Activated CD4-positive, alpha-beta memory T cell treated with anti-CD3 and anti-CD28 coated beads for 36 hours (primary cell): Measurements from ENCODE around the gene LRP5. TPM values are rescaled to one million over a fixed set of nuclear protein-coding genes. Genes with fewer than 3 reads are reported as not detected.
"Not testable (repeated sequence)": the region's sequence is repeated elsewhere in the genome, so short reads cannot be mapped to it uniquely, and the experiment has no call there.

Source experiments
- CTCF ChIA-PET: fragments of 350-600 bp; sonication (Branson Sonifier 250); formaldehyde crosslinking; loops from one replicate; lab custom pipeline; 2021; ENCODE audit warnings: antibody characterized with exemption, inconsistent platforms; lab: Charles Lee
- POLR2A ChIA-PET: fragments of 350-600 bp; sonication (Branson Sonifier 250); formaldehyde crosslinking; loops from one replicate; lab custom pipeline; 2021; ENCODE audit warnings: antibody characterized with exemption; lab: Charles Lee
- DNase-seq: peaks from one replicate; pipeline ENCODE4 v3.0.0-alpha.2; 2020
- H3K27ac Mint-ChIP-seq: one replicate; pipeline ENCODE4 v1.8.0; 2021; ENCODE audit warnings: mixed read lengths
- H3K27me3 Mint-ChIP-seq: one replicate; pipeline ENCODE4 v1.8.0; 2021; ENCODE audit warnings: mixed read lengths
- H3K36me3 Mint-ChIP-seq: one replicate; pipeline ENCODE4 v1.8.0; 2021; ENCODE audit warnings: mixed read lengths
- H3K4me1 Mint-ChIP-seq: one replicate; pipeline ENCODE4 v1.8.0; 2021; ENCODE audit warnings: low read depth, mixed read lengths
- H3K4me3 Mint-ChIP-seq: one replicate; pipeline ENCODE4 v1.8.0; 2021; ENCODE audit warnings: mild to moderate bottlenecking, mixed read lengths
- H3K9me3 Mint-ChIP-seq: one replicate; pipeline ENCODE4 v1.8.0; 2021; ENCODE audit warnings: mixed read lengths
- intact Hi-C: fragments of 100-400 bp; cut with micrococcal nuclease; formaldehyde crosslinking; loops from one replicate; pipeline ENCODE4 v1.15.1; 2023
- total RNA-seq, 2 experiments: library from RNA; stranded (reverse); gene quantifications; one replicate each; pipeline ENCODE4 v1.2.3, GENCODE V29; 2021

LRP5 gene
- total RNA-seq, 2 experiments from 2014 or later: 6.1 to 7.6 TPM

DNA sequence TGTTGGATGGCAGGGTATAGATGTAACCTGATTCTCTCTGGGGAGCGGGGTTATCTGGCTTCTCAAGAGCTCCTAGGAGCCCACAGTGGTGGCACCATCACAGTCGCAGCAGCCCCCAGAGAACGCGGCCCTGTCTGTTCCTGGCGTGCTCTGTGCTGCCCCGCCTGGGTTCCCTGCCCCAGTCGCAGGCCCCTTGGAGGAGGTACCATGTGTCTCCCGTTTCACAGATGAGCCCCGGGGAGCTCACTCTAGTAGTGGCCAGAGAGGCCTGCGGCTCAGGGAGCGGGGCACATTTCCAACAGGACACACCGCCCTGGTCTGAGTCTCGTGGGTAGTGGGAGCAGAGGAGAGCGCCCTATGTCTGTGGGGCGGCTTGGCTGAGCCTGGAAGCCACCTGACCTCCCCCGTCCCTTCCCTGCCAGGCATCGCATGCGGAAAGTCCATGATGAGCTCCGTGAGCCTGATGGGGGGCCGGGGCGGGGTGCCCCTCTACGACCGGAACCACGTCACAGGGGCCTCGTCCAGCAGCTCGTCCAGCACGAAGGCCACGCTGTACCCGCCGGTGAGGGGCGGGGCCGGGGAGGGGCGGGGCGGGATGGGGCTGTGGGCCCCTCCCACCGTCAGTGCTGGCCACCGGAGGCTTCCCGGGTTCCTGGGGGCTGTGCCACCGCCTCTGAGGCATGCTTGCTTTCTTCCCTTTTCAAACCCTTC, 127.1 kb downstream of the LRP5 start:
- Mint-ChIP-seq H3K9me3 (no peaks in the 10 kb centered on the region), H3K36me3 (no peaks in the 10 kb centered on the region), H3K27me3 (no peaks in the 10 kb centered on the region), H3K27ac (no peak overlapping the region), H3K4me1 (peaks cover 4% of the 10 kb centered on the region), H3K4me3 (no peak overlapping the region)
- CTCF ChIA-PET: interaction anchor here (0.6 kb wide), 1 partner anchor 13 kb away, joined by 4 read pairs; no protein-coding TSS in a partner anchor
- intact Hi-C loops: no loop called here
- POLR2A ChIA-PET: no interaction called here
- no peak for DNase-seq

DNA sequence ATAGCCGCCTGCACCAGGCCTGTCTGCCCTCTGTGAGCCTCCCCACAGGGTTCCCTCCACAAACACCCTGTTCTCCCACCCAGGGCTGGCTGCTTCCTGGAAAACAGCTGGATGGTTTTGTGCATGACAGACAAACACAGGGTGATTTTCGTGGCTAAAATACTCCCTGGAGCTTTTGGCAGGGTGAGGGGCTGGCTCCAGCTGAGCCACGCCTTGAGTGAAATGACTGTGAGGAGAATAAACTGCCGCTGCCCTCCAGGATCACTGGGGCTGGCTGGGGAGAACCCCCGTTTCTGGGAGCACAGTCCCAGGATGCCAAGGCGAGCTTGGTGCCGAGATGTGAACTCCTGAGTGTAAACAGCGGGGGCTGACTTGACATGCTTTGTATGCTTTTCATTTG, 127.8 kb downstream of the LRP5 start:
- ChIA-PET CTCF (interaction anchor here (0.6 kb wide), 1 partner anchor 12 kb away, joined by 4 read pairs; no protein-coding TSS in a partner anchor), POLR2A (no interaction called here)
- intact Hi-C loops: no loop called here
- Mint-ChIP-seq H3K4me1 (peaks cover 4% of the 10 kb centered on the region), H3K9me3 (no peaks in the 10 kb centered on the region), H3K36me3 (no peaks in the 10 kb centered on the region), H3K4me3 (no peak overlapping the region), H3K27me3 (no peaks in the 10 kb centered on the region), H3K27ac (no peak overlapping the region)
- no peak for DNase-seq

DNA sequence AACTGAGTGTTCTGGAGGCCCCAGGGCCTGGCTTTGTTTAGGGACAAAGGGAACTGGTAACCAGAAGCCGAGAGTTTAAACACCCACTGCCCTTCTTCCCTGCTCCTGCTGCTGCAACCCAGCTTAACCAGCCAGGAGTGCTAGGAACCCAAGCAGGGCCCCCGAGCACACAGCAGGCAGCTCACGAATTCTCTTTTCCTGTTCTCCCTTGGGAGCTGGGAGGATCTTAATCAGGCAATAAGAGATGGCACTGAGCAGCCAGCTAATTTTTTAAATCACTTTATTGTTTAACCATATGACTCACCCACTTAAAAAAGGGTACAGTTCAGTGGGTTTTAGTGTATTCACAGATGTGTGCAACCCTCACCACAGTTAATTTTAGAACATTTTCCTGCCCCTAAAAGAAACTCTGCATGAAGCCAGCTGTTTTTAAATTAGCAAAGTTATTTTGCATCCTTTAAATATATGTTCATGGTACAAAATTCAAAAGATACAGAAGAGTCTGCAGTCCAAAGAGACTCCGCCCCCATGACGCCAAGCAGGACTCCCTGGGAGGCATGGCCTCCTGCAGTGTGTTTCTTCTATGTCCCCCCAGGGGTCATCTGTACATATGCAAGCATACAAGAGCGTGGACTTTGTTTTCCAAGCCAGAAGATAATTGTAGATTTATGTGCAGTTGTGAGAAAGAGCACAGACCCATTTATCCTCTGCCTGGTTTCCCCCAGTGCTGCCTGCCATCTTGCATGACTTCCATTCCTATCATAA, 129.3 kb downstream of the LRP5 start:
- ChIA-PET POLR2A (no interaction called here), CTCF (interaction anchor here (0.6 to 1.5 kb wide), 3 partner anchors 58 to 184 kb away, joined by 3 to 9 read pairs (median 3); no protein-coding TSS in a partner anchor)
- DNase-seq: no peak
- H3K4me1 Mint-ChIP-seq: peaks cover 4% of the 10 kb centered on the region
- intact Hi-C loops: no loop called here
- no peaks in the 10 kb centered on the region for H3K36me3 Mint-ChIP-seq
- no peaks in the 10 kb centered on the region for H3K9me3 Mint-ChIP-seq
- no peak overlapping the region for H3K27ac Mint-ChIP-seq
- H3K4me3 Mint-ChIP-seq: no peak overlapping the region
- H3K27me3 Mint-ChIP-seq: no peaks in the 10 kb centered on the region

DNA sequence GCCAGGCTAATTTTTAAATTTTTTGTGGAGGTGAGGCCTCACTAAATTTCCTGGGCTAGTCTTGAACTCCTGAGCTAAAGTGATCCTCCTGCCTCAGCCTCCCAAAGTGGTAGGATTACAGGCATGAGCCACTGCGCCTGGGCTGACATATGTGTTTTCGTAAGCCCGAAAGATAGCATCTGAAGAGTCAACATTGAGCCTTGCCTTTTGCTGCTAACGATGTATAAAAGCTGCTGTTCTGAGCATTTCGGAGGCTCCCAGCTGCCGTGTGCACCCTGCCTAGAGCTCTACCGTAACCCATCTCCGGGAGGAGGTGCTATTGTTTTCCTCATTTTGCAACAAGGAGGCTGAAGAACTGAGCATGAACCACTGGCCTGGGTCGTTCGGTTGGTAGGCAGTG, 130.0 kb downstream of the LRP5 start:
- intact Hi-C loops: no loop called here
- DNase-seq: no peak
- ChIA-PET POLR2A (interaction anchor here (0.7 kb wide), 1 partner anchor 74 kb away, joined by 3 read pairs; no protein-coding TSS in a partner anchor), CTCF (interaction anchor here (0.9 to 1.5 kb wide), 2 partner anchors 59 to 185 kb away, joined by 3 to 9 read pairs; no protein-coding TSS in a partner anchor)
- H3K27ac Mint-ChIP-seq: no peak overlapping the region
- H3K4me1 Mint-ChIP-seq: peaks cover 3% of the 10 kb centered on the region
- H3K36me3 Mint-ChIP-seq: no peaks in the 10 kb centered on the region
- no peak overlapping the region for H3K4me3 Mint-ChIP-seq
- H3K9me3 Mint-ChIP-seq: no peaks in the 10 kb centered on the region
- no peaks in the 10 kb centered on the region for H3K27me3 Mint-ChIP-seq

DNA sequence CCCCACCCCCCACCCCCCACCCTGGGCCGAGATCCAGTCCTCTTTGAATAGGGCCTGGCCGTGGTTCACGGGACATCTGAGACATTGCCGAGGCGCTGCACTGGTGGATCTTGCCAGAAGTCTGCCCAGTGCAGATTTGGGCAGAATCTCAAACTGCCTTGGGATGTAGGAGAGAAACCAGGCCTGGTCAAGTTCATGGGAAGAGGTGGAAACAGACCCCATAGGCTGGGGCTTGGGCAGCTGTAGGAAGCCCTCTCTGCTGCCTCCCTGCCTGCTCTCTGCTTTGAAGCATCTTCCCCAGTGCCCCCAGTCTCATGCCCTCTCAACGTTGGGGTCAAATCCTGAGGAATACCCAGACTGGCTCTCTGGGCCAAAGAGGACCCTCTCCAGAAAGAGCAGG, 132.2 kb downstream of the LRP5 start:
- Mint-ChIP-seq H3K4me3 (no peak overlapping the region), H3K9me3 (no peaks in the 10 kb centered on the region)
- POLR2A ChIA-PET: no interaction called here

DNA sequence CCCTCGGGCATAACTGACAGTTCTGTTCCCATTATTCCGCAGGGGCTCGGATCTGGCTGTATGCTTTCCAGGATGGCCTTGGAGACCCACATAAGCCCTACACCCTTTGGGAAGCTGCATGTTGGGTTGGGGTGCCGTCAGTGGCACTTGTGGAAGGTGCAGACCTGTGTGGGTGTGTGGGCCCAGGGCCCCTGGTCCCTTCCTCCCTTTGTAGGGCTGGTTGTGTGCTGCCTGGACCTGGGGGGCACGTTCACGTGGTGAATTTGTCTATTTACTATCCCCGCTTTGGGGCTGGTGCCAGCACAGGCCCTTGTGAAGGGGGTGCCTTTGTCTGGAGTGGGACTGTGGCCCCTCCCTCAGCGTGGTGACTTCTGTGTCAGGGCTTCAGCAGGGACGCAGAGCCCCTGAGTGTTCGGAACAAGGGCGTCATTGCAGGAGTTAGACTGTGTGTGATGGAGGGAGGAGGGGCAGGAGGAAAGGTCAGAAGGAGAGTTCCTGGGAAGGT, 133.2 kb downstream of the LRP5 start:
- H3K9me3 Mint-ChIP-seq: no peaks in the 10 kb centered on the region
- H3K27ac Mint-ChIP-seq: no peak overlapping the region
- no peaks in the 10 kb centered on the region for H3K36me3 Mint-ChIP-seq
- H3K27me3 Mint-ChIP-seq: no peaks in the 10 kb centered on the region
- ChIA-PET POLR2A (no interaction called here), CTCF (interaction anchor here (0.5 kb wide), 1 partner anchor 36 kb away, joined by 3 read pairs; no protein-coding TSS in a partner anchor)
- no peak for DNase-seq
- H3K4me1 Mint-ChIP-seq: peaks cover 5% of the 10 kb centered on the region
- intact Hi-C loops: loop anchor here (2.0 kb wide), 2 partner anchors 43 to 189 kb away; no protein-coding TSS in a partner anchor
- no peak overlapping the region for H3K4me3 Mint-ChIP-seq

More for the DNA sequence above, 132.2 kb downstream of the LRP5 start:
- Mint-ChIP-seq H3K27ac (no peak overlapping the region), H3K27me3 (no peaks in the 10 kb centered on the region), H3K36me3 (no peaks in the 10 kb centered on the region), H3K4me1 (peaks cover 5% of the 10 kb centered on the region)
- intact Hi-C loops: no loop called here
- CTCF ChIA-PET: no interaction called here
- no peak for DNase-seq

DNA sequence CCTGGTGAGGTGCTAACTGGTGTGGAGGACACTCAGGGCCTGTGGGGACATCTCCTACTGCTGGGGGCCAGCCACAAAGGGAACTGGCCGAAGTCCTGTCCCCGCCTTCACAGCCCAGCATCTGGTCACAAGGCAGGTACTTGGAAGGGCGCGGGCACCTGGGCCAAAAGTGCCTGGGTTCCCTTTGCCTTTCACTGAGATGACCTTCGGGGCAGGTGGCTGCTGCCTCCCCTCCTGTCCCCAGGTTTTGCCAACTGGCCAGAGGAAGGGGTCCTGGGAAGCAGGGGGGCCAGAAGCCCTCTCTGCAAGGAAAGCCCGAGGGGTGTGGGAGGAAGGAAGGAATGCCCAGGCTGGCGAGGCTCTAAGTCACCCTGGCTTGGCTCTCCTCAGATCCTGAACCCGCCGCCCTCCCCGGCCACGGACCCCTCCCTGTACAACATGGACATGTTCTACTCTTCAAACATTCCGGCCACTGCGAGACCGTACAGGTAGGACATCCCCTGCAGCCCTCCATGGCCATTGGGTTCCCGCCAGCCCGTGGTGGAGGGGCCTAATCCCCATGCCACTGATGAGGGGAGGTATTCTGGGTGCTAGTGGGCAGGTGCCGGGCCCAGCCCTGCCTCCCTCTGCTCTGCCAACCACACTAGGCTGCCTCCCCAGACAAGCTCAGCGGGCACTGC, 133.8 kb downstream of the LRP5 start:
- no peak overlapping the region for H3K27ac Mint-ChIP-seq
- no peak for DNase-seq
- H3K4me3 Mint-ChIP-seq: no peak overlapping the region
- CTCF ChIA-PET: interaction anchor here (0.5 to 1.1 kb wide), 5 partner anchors 37 to 193 kb away, joined by 3 to 4 read pairs (median 3); no protein-coding TSS in a partner anchor
- peaks cover 5% of the 10 kb centered on the region for H3K4me1 Mint-ChIP-seq
- H3K9me3 Mint-ChIP-seq: no peaks in the 10 kb centered on the region
- POLR2A ChIA-PET: no interaction called here
- intact Hi-C loops: loop anchor here (2.0 kb wide), 2 partner anchors 43 to 189 kb away; no protein-coding TSS in a partner anchor
- no peaks in the 10 kb centered on the region for H3K36me3 Mint-ChIP-seq
- H3K27me3 Mint-ChIP-seq: no peaks in the 10 kb centered on the region

DNA sequence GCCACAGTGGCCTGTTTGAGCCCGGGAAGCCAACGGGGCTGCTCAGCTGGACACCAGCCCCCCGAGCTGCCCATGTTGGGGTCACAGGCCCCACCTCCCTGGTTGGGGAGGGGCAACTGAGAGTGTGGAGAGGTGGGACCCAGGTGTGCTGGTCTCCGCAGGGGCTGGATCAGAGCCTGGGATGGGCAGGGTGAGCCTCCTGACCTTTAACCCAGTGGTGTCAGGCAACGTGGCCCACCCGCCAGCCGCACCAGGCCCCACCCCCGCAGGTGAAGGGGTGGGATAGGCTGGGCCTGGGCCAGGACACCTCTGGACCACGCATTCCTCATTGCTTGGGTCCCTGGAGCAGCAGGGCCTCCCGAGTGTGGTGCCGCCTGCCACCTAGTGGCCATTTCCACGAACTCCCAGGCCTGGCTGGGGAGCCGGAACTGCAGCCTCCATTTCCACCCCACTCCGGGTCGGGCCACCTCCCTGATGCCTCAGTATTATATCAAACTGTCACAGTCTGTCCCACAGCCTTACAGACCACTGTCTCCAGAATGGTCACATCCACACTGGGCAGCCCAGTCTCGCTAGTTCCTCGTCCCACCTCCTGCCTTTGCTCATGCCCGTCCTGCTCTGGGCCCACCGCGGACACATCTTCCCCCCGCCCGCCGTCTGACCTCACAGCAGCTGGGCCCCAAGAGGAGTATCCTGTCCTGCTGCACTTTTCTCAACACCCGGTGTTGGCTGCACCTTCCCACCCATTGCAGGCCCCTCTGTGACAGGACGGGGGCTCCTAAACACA, 134.8 kb downstream of the LRP5 start:
- Mint-ChIP-seq H3K9me3 (no peaks in the 10 kb centered on the region), H3K27ac (no peak overlapping the region), H3K36me3 (no peaks in the 10 kb centered on the region), H3K4me1 (peaks cover 5% of the 10 kb centered on the region), H3K27me3 (no peaks in the 10 kb centered on the region), H3K4me3 (no peak overlapping the region)
- ChIA-PET POLR2A (no interaction called here), CTCF (interaction anchor here (0.8 to 1.1 kb wide), 4 partner anchors 62 to 194 kb away, joined by 3 to 4 read pairs (median 4); no protein-coding TSS in a partner anchor)
- intact Hi-C loops: loop anchor here (2.0 kb wide), 2 partner anchors 44 to 190 kb away; no protein-coding TSS in a partner anchor
- DNase-seq: peak; percentile 85

DNA sequence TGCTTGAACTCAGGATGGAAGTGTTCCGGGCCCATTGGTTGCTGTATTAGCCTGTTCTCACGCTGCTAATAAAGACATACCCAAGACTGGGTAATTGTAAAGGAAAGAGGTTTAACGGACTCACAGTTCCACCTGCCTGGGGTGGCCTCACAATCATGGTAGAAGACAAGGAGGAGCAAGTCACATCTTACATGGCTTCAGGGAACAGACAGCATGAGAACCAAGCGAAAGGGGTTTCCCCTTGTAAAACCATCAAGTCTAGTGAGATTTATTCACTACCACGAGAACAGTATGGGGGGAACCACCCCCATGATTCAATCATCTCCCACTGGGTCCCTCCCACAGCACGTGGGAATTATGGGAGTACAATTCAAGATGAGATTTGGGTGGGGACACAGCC, 135.5 kb downstream of the LRP5 start:
- CTCF ChIA-PET, H3K36me3 Mint-ChIP-seq, DNase-seq, H3K27ac Mint-ChIP-seq, H3K4me3 Mint-ChIP-seq, H3K27me3 Mint-ChIP-seq, H3K4me1 Mint-ChIP-seq, POLR2A ChIA-PET, H3K9me3 Mint-ChIP-seq: not testable (repeated sequence)
- intact Hi-C loops: loop anchor here (2.0 kb wide), 2 partner anchors 45 to 191 kb away; no protein-coding TSS in a partner anchor

DNA sequence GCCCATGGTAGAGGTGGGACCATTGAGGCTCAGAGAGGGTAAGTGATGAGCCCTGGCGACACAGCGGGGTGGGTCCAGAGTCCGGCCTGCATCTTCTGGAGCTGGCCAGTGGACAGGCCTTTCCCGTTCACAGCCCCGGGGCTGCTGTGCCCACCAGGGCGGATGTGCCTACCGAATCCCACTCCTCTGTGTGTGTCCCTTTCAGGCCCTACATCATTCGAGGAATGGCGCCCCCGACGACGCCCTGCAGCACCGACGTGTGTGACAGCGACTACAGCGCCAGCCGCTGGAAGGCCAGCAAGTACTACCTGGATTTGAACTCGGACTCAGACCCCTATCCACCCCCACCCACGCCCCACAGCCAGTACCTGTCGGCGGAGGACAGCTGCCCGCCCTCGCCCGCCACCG, 136.2 kb downstream of the LRP5 start:
- Mint-ChIP-seq H3K9me3 (no peaks in the 10 kb centered on the region), H3K4me3 (no peak overlapping the region), H3K27me3 (no peaks in the 10 kb centered on the region), H3K27ac (no peak overlapping the region), H3K4me1 (peaks cover 5% of the 10 kb centered on the region), H3K36me3 (no peaks in the 10 kb centered on the region)
- ChIA-PET CTCF (interaction anchor here (0.5 to 0.9 kb wide), 2 partner anchors 11 to 140 kb away, joined by 3 read pairs; no protein-coding TSS in a partner anchor), POLR2A (no interaction called here)
- intact Hi-C loops: no loop called here
- no peak for DNase-seq

DNA sequence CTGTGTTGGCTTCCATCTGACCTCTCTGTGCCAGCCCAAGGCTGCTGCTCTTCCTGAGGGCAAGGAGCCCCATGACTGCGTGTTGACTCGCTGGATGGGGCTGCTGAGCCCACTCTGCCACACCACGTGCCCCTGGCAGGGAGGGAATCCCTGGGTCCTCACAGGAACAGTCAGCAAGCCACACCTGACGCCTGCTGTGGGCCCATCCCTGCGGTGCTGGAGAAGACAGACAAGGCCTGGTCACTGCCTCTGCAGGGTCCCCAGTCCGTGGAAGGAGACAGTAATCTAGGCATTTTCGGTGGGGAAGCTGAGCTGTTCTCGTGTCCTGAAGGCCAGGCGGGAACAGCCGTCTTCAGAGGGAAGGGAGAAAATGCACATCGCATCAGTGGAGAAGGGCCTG, 137.6 kb downstream of the LRP5 start:
- no peaks in the 10 kb centered on the region for H3K27me3 Mint-ChIP-seq
- H3K4me3 Mint-ChIP-seq: no peak overlapping the region
- H3K9me3 Mint-ChIP-seq: no peaks in the 10 kb centered on the region
- DNase-seq: no peak
- no peak overlapping the region for H3K27ac Mint-ChIP-seq
- ChIA-PET CTCF (no interaction called here), POLR2A (no interaction called here)
- no peaks in the 10 kb centered on the region for H3K36me3 Mint-ChIP-seq
- intact Hi-C loops: no loop called here
- H3K4me1 Mint-ChIP-seq: peaks cover 5% of the 10 kb centered on the region
